ENCODE measurements around the gene FBXL13.

GRCh38 chr7:103119791-103120291 lies 45.2 kb upstream of the FBXL13 start:
- TF ChIP-seq FOXM1 (IDR thresholded peaks at IDR 0.05; ENCODE audit: borderline replicate concordance, low read depth) (no peak), CREB1 (IDR thresholded peaks at IDR 0.05; ENCODE audit: low read depth) (no peak), TEAD4 (IDR thresholded peaks at IDR 0.05) (no peak), EGR1 (IDR thresholded peaks at IDR 0.05) (no peak)

All from Ishikawa (cell line).